T-helper 17 cell (primary cell): ENCODE results near the gene PLTP. TPM values are rescaled to one million over a fixed set of nuclear protein-coding genes. Genes with fewer than 3 reads are reported as not detected.
"Not testable (repeated sequence)": the region's sequence is repeated elsewhere in the genome, so short reads cannot be mapped to it uniquely, and the experiment has no call there.

Experiments
- ATAC-seq: fragments of 150-1000 bp; cut with Tn5 transposase; 2 replicates; pipeline ENCODE4 v1.10.0; 2021; ENCODE audit warnings: mild to moderate bottlenecking, moderate library complexity
- DNase-seq, 3 donors: peaks; one replicate each; pipeline versions ENCODE4 v3.0.0 to v3.0.0-alpha.2; 2020 to 2021
- H3K9me3 ChIP-seq: one replicate; pipeline ENCODE4 v1.7.0; 2013; ENCODE audit warnings: low read length, mild to moderate bottlenecking; ENCODE audit not compliant: control insufficient read depth, poor library complexity, severe bottlenecking
- H3K27ac Mint-ChIP-seq: one replicate; pipeline ENCODE4 v1.8.0; 2022; ENCODE audit warnings: mild to moderate bottlenecking, moderate library complexity, mixed read lengths
- H3K27me3 Mint-ChIP-seq: one replicate; pipeline ENCODE4 v1.8.0; 2022; ENCODE audit warnings: mixed read lengths
- H3K36me3 Mint-ChIP-seq: one replicate; pipeline ENCODE4 v1.8.0; 2022; ENCODE audit warnings: low read depth, mixed read lengths
- H3K4me1 Mint-ChIP-seq: one replicate; pipeline ENCODE4 v1.8.0; 2022; ENCODE audit warnings: mild to moderate bottlenecking, mixed read lengths
- H3K4me3 Mint-ChIP-seq: one replicate; pipeline ENCODE4 v1.8.0; 2022; ENCODE audit warnings: mild to moderate bottlenecking, moderate library complexity, mixed read lengths
- total RNA-seq, 4 donors: library from RNA in 2 of 4; stranded (reverse) in 2 of 4; gene quantifications; one replicate each; pipeline ENCODE4 v1.2.3 and lab custom pipeline; 2022 to 2026

PLTP gene
- total RNA-seq, 2 donors from 2014 or later, result 1.5 TPM; not detected in 1

- Mint-ChIP-seq H3K4me3 (no peak overlapping the region), H3K36me3 (no peaks in the 10 kb centered on the region), H3K27ac (no peak overlapping the region), H3K4me1 (peaks cover 10% of the 10 kb centered on the region), H3K27me3 (no peaks in the 10 kb centered on the region)
- ATAC-seq (no peak), DNase-seq (no peak)
- H3K9me3 ChIP-seq, result no peaks in the 10 kb centered on the region
Measured at GRCh38 chr20:45907219-45907948, 4.6 kb downstream of the PLTP start.

- H3K36me3 Mint-ChIP-seq, result no peaks in the 10 kb centered on the region
- H3K4me3 Mint-ChIP-seq, result no peak overlapping the region
- H3K27me3 Mint-ChIP-seq, result no peaks in the 10 kb centered on the region
- ATAC-seq (no peak), DNase-seq (no peak)
- H3K9me3 ChIP-seq, result no peaks in the 10 kb centered on the region
- H3K4me1 Mint-ChIP-seq, result peaks cover 1% of the 10 kb centered on the region
- H3K27ac Mint-ChIP-seq, result no peak overlapping the region
Measured at GRCh38 chr20:45905505-45906079, 6.4 kb downstream of the PLTP start.

GRCh38 chr20:45904583-45905504 lies 7.1 kb downstream of the PLTP start:
- no peaks in the 10 kb centered on the region for H3K4me1 Mint-ChIP-seq
- H3K36me3 Mint-ChIP-seq, result no peaks in the 10 kb centered on the region
- ATAC-seq (no peak), DNase-seq (no peak)
- H3K27ac Mint-ChIP-seq, result no peak overlapping the region
- no peak overlapping the region for H3K4me3 Mint-ChIP-seq
- no peaks in the 10 kb centered on the region for H3K27me3 Mint-ChIP-seq
- no peaks in the 10 kb centered on the region for H3K9me3 ChIP-seq

GRCh38 chr20:45902199-45902701 lies 9.7 kb downstream of the PLTP start:
- no peak for ATAC-seq
- Mint-ChIP-seq H3K4me1 (peaks cover 5% of the 10 kb centered on the region), H3K4me3 (no peak overlapping the region), H3K27me3 (no peaks in the 10 kb centered on the region), H3K27ac (no peak overlapping the region), H3K36me3 (no peaks in the 10 kb centered on the region)
- DNase-seq, result no peak
- no peaks in the 10 kb centered on the region for H3K9me3 ChIP-seq

- H3K4me1 Mint-ChIP-seq, H3K36me3 Mint-ChIP-seq, H3K9me3 ChIP-seq, H3K4me3 Mint-ChIP-seq, ATAC-seq, DNase-seq, H3K27ac Mint-ChIP-seq, H3K27me3 Mint-ChIP-seq: not testable (repeated sequence)
Measured at GRCh38 chr20:45901332-45901731, 10.6 kb downstream of the PLTP start.

- H3K36me3 Mint-ChIP-seq, result no peaks in the 10 kb centered on the region
- no peaks in the 10 kb centered on the region for H3K9me3 ChIP-seq
- ATAC-seq, result no peak
- H3K27me3 Mint-ChIP-seq, result no peaks in the 10 kb centered on the region
- no peak overlapping the region for H3K27ac Mint-ChIP-seq
- H3K4me3 Mint-ChIP-seq, result no peak overlapping the region
- DNase-seq, result no peak
- peaks cover 5% of the 10 kb centered on the region for H3K4me1 Mint-ChIP-seq
Measured at GRCh38 chr20:45899046-45899835, 12.7 kb downstream of the PLTP start.

- Mint-ChIP-seq H3K36me3 (no peaks in the 10 kb centered on the region), H3K4me1 (peaks cover 9% of the 10 kb centered on the region), H3K27ac (no peak overlapping the region), H3K4me3 (no peak overlapping the region), H3K27me3 (no peaks in the 10 kb centered on the region)
- no peaks in the 10 kb centered on the region for H3K9me3 ChIP-seq
- ATAC-seq (no peak), DNase-seq (no peak)
Measured at GRCh38 chr20:45898285-45898684, 13.7 kb downstream of the PLTP start.

GRCh38 chr20:45897692-45898091 lies 14.3 kb downstream of the PLTP start:
- no peaks in the 10 kb centered on the region for H3K27me3 Mint-ChIP-seq
- peaks cover 10% of the 10 kb centered on the region for H3K4me1 Mint-ChIP-seq
- no peaks in the 10 kb centered on the region for H3K9me3 ChIP-seq
- H3K4me3 Mint-ChIP-seq, result no peak overlapping the region
- H3K27ac Mint-ChIP-seq, result no peak overlapping the region
- ATAC-seq, result no peak
- no peak for DNase-seq
- H3K36me3 Mint-ChIP-seq, result no peaks in the 10 kb centered on the region

GRCh38 chr20:45897289-45897688 lies 14.7 kb downstream of the PLTP start:
- H3K27ac Mint-ChIP-seq, result peak overlapping the region; percentile 3
- no peaks in the 10 kb centered on the region for H3K9me3 ChIP-seq
- H3K4me1 Mint-ChIP-seq, result peaks cover 14% of the 10 kb centered on the region
- ATAC-seq (no peak), DNase-seq (no peak)
- no peaks in the 10 kb centered on the region for H3K27me3 Mint-ChIP-seq
- no peak overlapping the region for H3K4me3 Mint-ChIP-seq
- no peaks in the 10 kb centered on the region for H3K36me3 Mint-ChIP-seq

- Mint-ChIP-seq H3K36me3 (no peaks in the 10 kb centered on the region), H3K27ac (peak overlapping the region; percentile 3), H3K27me3 (no peaks in the 10 kb centered on the region), H3K4me1 (peaks cover 17% of the 10 kb centered on the region), H3K4me3 (no peak overlapping the region)
- ATAC-seq, result no peak
- DNase-seq, result no peak
- H3K9me3 ChIP-seq, result no peaks in the 10 kb centered on the region
Measured at GRCh38 chr20:45896641-45897161, 15.3 kb downstream of the PLTP start.

- H3K4me3 Mint-ChIP-seq, result peak overlapping the region; percentile 9
- no peak for DNase-seq
- no peaks in the 10 kb centered on the region for H3K9me3 ChIP-seq
- ATAC-seq, result no peak
- no peak overlapping the region for H3K27ac Mint-ChIP-seq
- H3K27me3 Mint-ChIP-seq, result no peaks in the 10 kb centered on the region
- peaks cover 22% of the 10 kb centered on the region for H3K4me1 Mint-ChIP-seq
- no peaks in the 10 kb centered on the region for H3K36me3 Mint-ChIP-seq
Measured at GRCh38 chr20:45894797-45895196, 17.2 kb downstream of the PLTP start.

GRCh38 chr20:45893831-45894230 lies 18.1 kb downstream of the PLTP start:
- no peak for DNase-seq
- peak overlapping the region; percentile 45 for H3K4me3 Mint-ChIP-seq
- ATAC-seq, result no peak
- H3K9me3 ChIP-seq, result no peaks in the 10 kb centered on the region
- H3K27me3 Mint-ChIP-seq, result no peaks in the 10 kb centered on the region
- no peaks in the 10 kb centered on the region for H3K36me3 Mint-ChIP-seq
- H3K27ac Mint-ChIP-seq, result peak overlapping the region; percentile 74
- peaks cover 21% of the 10 kb centered on the region for H3K4me1 Mint-ChIP-seq
